Measurements from ENCODE around the gene DBR1.
"Not testable (repeated sequence)": the region's sequence is repeated elsewhere in the genome, so short reads cannot be mapped to it uniquely, and the experiment has no call there.

The DBR1 gene

DNA sequence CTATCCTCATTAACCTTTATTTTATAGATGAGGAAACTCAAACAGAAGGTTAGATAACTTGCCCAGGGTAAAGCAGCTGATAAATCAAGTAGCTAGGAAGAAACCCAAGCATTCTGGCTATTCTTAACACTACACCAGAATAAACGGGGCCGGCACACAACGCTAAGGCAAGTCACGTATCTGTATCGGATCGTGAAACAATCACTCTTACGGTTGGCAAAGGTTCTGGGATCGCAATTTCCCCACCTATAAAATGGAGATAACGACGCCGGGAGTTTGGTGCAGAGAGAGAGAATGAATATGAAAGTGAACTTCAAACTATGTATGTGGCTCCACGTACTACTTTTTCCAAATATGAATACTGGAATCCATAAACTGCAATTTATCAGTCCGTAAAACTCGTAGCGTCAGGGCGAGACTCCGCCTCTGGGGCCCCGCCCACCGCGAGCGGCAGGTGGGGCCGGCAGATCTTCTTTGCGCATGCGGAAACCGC is 12.1 kb upstream of the DBR1 start:
- peak; percentile 83 for DNase-seq

DNA sequence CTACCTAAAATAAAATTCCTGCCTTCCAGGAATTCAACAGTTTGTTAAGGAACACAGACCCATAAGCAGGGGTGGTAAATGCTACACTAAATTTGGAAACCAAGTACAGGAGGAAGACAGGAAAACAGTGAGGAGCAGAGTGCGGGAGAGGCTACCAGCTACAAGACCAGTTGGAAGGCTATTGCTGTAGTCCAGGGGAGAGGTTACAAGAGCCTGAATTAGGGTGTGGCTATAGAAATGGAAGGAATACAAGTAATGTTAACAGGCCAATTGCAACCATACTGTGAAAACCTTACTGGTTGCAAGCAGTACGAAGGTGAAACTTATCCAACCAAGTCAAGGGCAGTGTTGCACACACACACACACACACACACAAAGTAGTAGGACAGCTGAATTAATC is 11.5 kb upstream of the DBR1 start:
- no peak for DNase-seq

DNA sequence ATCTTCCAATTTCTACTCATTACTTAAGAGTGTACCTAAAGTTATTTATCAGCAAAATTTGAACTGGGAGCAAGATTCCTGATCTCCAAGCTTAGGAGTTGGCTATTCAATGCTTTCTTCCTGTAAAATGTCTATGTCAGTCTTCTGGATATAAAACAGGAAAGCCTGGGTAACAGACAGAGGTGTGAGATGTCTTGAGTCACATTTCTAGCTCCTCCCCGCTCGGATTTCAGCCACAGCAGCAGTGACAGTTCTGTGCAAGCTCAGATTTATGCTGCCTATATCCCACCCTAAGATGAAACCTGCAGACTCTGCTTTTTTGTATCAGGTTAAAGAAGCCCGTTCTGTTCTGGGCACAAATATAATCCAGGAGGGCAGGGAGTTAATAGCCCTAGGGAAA is 10.3 kb upstream of the DBR1 start:
- DNase-seq, result no peak

DNA sequence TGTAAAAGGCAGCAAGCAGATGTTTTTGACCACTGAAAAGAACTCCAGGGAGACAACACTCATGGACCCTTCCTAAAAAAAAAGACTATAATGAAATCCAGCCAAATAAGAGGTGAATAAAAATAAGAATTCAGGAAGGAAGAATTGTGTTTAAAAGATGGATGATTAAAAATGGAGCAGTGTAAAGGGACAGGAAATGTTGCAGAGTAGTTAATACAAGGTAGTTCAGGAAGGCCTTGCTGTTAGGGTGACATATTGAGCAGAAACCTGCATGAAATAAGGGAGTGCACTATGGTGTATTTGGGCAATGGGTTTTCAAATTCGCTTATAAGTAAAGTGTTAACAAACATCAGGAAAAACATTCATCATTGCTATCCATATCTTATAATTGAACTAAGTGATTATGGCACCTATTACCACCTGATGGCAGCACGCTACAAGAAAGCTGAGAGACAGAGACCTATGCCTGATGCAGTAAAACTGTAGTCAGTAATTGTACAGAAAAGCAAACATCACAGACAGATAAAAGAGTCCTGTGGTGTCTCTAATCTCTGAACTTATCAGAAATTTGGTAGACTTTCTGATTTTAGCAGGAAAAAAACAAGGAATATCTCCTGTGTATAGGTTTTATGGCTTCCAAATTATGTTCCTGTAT is 5.8 kb upstream of the DBR1 start:
- DNase-seq, result peak; percentile 7

DNA sequence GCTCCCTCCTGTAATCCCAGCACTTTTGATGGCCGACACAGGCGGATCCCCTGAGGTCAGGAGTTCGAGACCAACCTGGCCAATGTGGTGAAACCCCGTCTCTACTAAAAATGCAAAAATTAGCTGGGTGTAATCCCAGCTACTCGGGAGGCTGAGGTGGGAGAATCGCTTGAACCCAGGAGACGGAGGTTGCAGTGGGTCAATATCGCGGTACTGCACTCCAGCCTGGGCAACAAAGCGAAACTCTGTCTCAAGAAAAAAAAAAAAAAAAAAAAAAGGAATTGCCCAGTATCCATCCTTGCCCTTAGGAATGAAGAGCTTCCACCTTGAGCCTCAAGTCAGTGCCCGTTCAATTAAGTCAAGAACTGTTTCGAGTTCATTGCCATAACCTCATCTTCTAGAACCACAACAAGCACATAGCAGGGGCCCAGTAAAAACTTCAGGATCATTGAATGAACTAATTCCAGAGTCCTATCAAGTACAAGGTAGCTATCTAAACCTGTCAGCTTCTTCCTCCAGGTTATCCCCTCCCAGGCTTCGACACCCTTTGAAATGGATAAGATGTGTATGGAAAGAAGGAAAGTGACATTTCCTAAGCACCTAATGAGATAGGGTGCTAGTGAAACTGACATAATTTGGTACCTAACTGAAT is 826 bp downstream of the DBR1 start:
- no peak for DNase-seq

DNA sequence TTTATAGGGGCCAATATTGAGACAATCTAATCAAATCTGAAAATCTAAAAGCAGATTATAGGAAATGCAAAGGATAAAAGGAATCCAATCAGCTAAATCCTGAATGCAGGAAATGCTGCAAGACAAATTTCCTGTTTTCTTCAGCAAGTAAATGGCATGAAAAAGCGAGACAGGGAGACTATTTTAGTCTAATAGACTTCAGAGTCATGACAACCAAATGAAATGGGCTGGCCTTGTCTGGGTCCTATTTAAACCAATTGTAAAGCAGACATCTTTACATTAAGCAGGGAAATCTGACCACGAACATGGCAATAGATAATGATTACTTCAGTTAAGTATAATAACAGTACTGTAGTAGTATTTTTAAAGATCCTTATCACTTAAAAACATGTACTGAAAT is 2.1 kb downstream of the DBR1 start:
- no peak for DNase-seq

DNA sequence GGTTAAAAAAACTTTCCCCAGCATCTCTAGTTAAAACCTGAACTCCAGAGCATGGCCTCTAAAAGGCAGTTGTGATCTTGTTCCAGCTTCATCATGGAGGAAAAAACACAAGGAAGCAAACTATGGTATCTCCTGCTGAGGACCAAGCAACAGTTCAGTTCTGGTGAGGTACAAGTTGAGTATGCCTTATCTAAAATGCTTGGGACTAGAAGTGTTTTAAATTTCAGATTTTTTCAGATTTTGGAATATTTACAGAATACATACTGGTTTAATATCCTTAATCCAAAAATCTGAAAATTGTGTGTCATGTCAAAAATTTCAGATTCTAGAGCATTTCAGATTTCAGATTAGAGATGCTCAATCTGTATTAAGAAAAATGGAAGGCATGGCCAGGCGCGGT is 9.7 kb downstream of the DBR1 start:
- DNase-seq, result no peak

DNA sequence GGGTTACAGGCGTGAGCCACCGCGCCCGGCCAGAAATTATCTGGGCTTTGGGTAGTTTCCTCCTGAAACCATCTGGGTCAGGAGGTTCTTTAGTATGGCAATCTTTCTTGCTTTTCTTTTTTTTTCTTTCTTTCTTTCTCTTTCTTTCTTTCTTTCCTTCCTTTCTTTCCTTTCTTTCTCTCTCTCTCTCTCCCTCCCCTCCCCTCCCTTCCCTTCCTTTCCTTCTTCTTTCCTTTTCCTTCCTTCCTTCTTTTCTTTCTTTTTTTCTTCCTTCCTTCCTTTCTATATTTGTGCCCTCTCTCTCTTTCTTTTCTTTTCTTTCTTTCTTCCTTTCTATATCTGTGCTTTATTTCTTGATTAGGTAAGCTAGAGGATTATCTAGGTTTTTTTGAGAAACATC is 17.0 kb downstream of the DBR1 start:
- DNase-seq, result no peak

DNA sequence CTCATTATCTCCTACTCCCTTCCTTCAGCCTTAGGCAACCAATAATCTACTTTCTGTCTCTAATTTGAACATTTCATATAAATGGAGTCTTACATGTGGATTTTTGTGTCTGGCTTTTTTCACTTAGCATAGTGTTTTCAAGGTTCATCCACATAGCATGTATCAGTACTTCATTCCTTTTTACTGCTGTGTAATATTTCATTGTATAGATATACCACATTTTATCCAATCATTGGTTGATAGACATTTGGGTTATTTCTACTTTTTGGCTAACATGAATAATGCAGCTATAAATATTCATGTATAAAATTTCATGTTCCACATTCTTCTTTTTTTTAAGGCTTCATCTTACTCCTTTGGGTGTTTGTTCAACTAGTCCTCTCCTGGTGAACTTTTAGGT is 20.2 kb downstream of the DBR1 start:
- DNase-seq, result no peak

DNA sequence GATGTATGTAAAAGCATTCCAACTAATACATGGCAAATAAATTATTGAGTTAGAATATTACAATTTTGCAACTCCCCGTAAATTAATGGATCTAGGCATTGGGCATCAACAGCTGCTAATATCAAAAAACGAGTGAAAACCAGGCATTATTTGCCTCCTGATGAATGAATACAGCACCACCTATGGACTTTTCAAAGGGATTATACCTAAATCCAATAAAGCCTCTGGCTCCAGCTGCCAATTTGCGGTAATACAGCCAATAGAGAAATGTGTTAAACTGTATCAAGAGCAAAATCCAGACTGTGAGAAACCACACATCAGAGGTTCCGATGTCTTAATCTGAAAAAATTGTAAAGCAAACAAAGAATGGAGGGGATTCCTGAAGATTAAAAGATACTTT is 26.2 kb downstream of the DBR1 start:
- DNase-seq, result no peak

DNA sequence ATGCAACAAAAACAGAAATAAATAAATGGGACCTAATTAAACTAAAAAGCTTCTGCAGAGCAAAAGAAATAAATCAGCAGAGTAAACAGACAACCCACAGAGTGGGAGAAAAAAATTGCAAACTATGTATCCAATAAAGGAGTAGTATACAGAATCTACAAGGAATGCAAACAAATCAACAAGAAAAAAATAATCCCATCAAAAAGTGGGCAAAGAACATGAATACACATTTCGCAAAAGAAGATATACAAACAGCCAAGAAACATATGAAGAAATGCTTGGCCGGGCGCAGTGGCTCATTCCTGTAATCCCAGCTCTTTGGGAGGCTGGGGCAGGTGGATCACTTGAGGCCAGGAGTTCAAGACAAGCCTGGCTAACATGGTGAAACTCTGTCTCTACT is 32.5 kb downstream of the DBR1 start:
- DNase-seq, result not testable (repeated sequence)

DNA sequence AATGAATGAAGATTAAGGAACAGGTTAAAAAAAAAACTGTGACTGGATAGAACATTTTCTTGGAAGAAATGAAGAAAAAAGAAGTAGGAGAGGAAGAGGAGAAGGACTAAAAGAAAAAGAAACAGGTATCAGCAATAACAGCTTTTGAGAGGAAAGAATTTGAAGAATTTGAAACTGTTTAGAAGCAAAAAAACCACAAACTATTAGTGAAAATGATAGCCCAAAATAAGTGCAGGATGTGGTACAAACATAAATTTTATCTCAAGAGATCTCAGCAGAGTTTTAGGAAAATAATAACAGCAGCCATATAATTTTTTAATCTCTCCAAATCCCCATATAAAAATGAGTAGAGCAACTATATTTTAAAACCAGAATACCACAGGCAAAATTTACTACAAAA is 33.8 kb downstream of the DBR1 start:
- DNase-seq, result no peak

DNA sequence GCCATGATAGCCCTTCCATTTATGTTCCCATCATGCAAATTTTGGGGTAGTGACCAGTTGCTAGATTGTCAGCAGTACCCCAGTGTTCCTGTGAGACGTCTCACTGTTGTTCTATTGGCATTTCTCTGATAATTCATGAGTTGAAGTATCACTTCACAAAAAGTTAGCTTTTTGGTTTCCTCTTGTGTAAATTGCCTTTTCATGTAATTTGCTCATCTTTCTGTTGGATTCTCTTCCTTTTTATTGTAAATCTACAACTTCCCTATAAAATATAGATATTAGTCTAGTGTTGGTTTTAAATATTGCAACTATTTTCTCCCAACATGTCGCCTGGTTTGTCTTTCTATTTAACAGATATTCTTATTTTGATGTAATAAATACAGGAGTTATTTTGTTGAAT is 35.0 kb downstream of the DBR1 start:
- no peak for DNase-seq

DNA sequence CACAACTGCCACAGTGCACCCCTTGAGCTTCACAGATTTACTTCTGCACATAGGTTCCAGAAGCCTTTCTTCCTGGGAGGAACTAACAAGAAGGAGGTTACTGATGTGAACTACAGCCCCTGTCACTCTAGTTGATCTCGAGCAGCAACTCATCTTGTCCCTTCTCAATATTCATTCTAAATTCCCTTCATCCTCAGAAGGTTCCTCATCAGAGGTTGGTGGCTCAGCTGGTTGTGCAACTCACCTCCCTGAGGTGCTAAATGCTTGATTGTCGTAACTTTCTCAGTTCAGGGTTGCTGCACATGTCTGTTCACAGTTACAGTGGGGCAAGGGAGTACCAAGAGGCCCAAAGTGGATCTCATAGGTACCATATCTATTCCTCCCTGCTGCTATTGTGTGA is 36.9 kb downstream of the DBR1 start:
- no peak for DNase-seq

DNA sequence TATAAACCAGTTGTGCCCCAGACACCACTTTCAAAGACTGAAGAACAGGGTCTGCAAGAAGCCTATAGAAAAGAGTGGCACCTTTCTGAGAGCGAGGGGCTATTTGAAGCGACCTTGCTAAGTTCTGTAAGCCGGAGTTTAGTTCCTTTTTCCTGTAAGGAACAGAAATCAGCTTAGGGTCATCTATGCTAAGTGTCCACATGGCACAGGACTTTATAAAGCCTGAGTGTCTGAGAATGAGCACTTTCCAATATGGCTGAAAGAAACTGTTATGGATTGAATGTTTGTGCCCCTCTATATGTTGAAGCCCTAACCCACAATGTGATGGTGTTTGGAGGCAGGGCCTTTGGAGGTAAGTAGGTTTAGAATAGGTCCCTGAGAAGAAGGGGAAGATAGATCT is 38.5 kb downstream of the DBR1 start:
- DNase-seq, result no peak

DNA sequence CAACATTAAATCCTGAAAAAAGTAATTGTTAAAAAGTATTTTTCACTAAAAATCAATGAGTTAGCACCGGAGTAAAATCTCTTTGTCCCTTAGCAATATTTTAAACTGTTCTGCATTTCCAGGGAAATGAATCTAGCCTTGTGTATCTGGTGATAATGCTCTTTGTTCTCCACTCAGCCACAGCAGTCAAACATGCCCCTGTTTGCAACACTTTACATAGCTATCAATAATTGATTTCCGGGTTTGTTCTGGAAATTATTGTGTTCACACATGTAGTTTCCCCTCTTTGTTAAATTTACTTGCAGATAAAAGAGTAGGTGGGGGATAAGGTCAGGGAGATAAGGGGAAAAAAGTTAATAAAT is 38.9 kb downstream of the DBR1 start:
- DNase-seq, result no peak

DNA sequence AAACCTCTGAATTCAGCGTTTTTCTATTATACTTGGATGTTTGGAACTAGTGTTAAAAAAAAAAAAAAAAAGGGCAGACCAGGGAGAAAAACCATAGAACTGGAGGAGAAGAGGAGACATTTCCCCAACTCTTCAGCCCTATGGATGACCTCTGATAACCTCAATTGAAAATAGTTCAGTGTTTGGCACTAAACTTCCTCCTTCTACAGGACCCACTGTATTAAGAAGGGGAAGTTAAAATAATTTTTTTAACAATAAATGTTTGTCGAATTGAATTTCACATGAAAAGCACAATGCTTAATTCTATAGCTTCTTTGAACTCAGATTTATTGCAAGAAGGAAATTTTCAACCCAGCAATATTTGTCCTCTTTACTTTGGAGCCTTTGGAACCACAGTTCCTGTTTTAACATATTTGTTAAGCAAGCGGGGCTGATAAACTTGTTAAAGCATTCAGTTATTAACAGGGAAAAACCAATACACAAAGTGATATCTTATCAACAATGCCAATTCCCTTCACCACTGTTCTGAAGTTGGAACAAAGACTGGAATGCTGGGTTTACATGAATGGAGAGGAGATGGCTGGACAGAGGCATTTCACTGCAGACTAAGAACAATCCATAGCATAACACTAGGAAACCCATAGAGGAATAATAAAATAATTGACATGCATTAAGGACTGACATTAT is 39.4 kb downstream of the DBR1 start:
- DNase-seq, result no peak

DNA sequence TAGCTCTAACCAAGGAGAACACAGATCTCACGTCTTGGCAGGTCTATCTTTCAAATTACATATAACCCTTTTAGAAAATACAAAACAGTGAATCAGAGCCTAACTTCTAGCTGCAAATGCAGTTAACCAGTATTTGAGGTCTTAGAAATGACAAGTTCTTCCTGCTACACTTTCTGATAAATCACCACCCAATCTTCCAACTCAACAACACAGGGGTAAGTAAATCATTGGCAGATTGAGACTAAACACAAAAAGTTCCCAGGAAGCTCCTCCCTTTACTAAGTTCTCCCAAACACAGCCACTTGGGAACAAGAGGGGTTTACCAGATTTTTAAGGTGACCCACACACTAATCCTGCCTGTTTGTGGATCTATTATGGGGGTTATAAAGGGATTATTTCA is 42.5 kb downstream of the DBR1 start, which contains the start of gene A4GNT:
Gene A4GNT, minus strand, starts transcription at position 152 of the 400 bp plus-strand sequence. CDS start 1,134 bp downstream, outside the sequence.
- DNase-seq, result no peak

DNA sequence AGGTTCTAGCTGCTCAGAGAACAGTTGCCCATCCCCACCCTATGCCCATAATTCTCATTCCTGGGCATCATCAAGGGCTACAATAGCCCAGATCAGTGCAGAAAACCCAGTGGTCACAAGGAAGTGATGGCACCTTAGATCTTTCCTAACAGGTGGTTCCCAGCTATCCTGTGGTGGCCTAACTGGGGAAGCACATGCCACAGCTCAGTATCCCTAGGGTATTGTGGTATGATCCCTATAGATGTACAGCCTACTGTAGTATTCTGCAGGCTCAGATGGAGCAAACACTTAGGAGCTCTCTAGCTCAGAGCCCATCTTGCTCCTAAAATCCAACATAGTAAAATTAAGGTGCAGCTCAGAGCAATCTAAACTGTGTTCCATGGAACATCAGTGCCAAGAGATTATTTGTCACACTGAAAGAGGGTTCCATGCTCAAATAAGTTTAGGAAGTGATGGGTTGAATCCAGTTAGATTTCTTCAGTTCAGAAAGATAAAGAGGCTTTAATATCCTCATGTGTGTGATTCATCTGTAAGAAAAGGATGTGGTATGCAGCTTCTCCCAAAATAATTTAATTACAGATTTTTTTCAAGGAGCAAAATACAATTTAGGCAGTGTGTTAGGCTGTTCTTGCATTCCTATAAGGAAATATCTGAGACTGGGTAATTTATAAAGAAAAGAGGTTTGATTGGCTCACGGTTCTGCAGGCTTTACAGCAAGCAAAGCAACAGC is 46.9 kb downstream of the DBR1 start:
- no peak for DNase-seq

DNA sequence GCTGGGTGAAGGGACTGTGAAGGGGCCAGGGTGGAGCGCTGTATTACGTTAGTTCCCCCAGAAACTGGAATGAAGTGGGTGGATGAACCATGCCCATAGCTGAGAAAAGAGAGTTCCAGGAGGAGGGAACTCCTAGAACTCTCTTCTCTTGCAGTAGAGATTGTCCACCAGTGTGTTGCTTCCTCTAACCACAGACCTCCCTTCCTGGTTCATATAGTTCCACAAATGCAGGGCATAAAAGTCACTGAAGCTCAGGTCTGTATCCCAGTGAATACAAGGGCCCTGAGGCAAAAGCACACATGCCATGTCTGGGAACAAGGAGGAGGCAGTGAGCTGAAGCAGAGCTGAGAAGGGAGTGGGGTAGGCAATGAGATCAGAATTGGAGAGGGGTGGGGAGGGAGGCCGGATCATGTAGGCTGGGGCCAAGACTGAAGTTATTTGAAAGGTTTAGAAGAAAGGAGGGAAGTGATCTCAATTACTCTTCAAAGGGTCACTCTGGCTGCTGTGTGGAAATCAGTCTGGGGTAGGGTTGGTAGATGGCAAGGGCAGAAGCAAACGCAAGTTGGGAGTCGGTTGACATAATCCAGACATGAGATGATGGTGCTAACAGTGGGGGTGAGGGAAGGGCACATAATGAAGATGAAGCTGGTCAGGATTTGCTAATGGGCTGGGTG is 49.0 kb downstream of the DBR1 start:
- DNase-seq, result no peak

DNA sequence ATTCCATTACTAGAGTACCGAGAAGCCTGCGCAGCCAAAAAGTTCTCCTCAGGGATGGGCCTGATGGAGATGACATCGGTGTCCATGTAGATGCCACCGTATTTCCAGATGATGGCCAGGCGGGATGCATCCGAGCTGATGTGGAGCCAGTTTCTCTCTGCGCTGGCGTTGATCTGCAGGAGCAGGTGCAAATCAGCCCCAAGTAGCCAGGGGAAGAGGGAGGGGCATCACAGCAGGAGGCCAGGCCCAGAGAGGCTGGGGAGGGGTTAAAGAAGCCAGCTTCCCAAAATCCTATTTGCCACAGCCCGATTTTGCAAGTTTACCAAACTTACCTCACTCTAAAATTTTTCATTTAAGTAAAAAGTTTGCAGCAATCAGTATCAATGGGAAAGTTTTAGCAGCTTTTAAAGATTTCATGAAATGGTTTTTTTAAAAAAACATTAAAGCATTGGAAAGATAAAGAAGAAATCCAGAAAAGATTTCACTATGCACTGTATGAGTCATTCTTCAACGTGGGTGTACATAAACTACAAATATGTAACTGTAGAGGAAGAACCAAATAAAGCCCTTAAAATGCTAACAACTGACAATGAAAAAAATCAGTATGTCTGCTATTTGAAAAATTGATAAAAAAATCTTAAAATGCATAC is 49.9 kb downstream of the DBR1 start:
- no peak for DNase-seq

DNA sequence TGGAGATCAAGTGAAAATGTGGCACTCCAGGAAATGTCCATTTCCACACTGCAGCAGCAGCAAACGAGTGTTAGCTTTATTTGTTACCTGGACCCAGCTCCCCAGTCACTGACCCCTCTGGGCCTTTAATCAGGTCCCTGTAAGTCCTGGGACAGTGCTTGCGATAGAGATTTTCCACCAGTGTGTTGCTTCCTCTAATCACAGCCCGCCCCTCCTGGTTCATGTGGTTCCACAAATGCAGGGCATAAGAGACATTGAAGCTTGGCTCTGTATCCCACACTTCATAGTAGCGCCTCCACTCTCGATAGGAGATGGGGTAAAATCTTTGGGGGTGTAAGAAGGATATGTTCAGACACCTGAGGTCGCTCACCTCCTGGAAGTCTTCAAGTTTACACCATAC is 50.5 kb downstream of the DBR1 start:
- no peak for DNase-seq

DNA sequence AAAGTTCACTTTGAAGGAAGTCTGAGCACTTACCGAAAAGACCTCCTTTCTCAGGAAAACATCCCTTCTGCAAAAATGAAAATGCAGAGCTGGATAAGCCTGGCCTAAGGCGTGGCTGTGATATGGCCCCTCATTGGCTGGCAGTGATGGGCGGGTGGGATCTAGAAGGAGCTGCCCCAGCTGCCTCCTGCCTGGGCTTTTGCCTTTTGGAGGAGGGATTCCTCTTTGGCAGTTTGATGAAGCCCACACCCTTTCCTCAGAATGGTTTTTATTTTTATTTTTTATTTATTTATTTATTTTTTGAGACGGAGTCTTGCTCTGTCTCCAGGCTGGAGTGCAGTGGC is 55.3 kb downstream of the DBR1 start:
- no peak for DNase-seq

All from effector CD4-positive, alpha-beta T cell (primary cell).